CD14-positive monocyte (primary cell): ENCODE data around the gene CELSR1. TPM values are rescaled to one million over a fixed set of nuclear protein-coding genes. Genes with fewer than 3 reads are reported as not detected.

ENCODE experiments used
- DNase-seq, 3 donors: peaks; one replicate each; pipeline ENCODE4 v3.0.0-alpha.2; 2011 to 2022
- H2AFZ ChIP-seq: 2 replicates; pipeline ENCODE4 v1.6.0; 2012; ENCODE audit warnings: mild to moderate bottlenecking, low read depth, low read length, inconsistent platforms; ENCODE audit not compliant: insufficient read depth, poor library complexity, severe bottlenecking
- H3K27ac ChIP-seq, 2 donors: 1 replicate in 1 of 2; 2 replicates in 1 of 2; pipeline ENCODE4 v1.5.1; 2012 to 2013; ENCODE audit warnings: low read length in 2 of 2, control low read depth in 1 of 2, inconsistent platforms in 1 of 2, low read depth in 1 of 2, mild to moderate bottlenecking in 1 of 2
- H3K27me3 ChIP-seq, 2 donors: one replicate each; pipeline versions ENCODE4 v1.6.0 to v1.6.1; 2011 to 2013; ENCODE audit warnings: low read length in 2 of 2; ENCODE audit not compliant: control insufficient read depth in 2 of 2, insufficient read depth in 2 of 2
- H3K36me3 ChIP-seq, 2 donors: replicated peaks in 1 of 2; 1 replicate in 1 of 2; 2 replicates in 1 of 2; pipeline versions ENCODE4 v1.5.1 to v1.6.1; 2012 to 2013; ENCODE audit warnings: low read length in 2 of 2, control low read depth in 1 of 2, inconsistent platforms in 1 of 2, mild to moderate bottlenecking in 1 of 2; ENCODE audit not compliant: insufficient read depth in 2 of 2, control insufficient read depth in 1 of 2
- H3K4me1 ChIP-seq, 2 donors: 1 replicate in 1 of 2; 2 replicates in 1 of 2; pipeline versions ENCODE4 v1.5.1 to v1.6.1; 2012 to 2013; ENCODE audit warnings: low read length in 2 of 2, control low read depth in 1 of 2, inconsistent platforms in 1 of 2, mild to moderate bottlenecking in 1 of 2, moderate library complexity in 1 of 2; ENCODE audit not compliant: insufficient read depth in 2 of 2, control insufficient read depth in 1 of 2
- H3K4me2 ChIP-seq: replicated peaks from 2 replicates; pipeline ENCODE3; 2012; ENCODE audit warnings: low read length, moderate library complexity, mild to moderate bottlenecking; ENCODE audit not compliant: poor library complexity, severe bottlenecking; ENCODE audit errors: extremely low read depth
- H3K4me3 ChIP-seq, 3 experiments: fragments of 200-600 bp in 1 of 3; sonication (generic) in 1 of 3; replicated peaks in 1 of 3; 1 replicate in 2 of 3; 2 replicates in 1 of 3; pipeline ENCODE4 v1.5.1; 2011 to 2013; ENCODE audit warnings: low read length in 3 of 3, mild to moderate bottlenecking in 3 of 3, control low read depth in 2 of 3, low read depth in 2 of 3, inconsistent platforms in 1 of 3, moderate library complexity in 1 of 3
- H3K79me2 ChIP-seq: 2 replicates; pipeline ENCODE4 v1.6.0; 2012; ENCODE audit warnings: mild to moderate bottlenecking, control low read depth, inconsistent platforms, low read length, moderate library complexity; ENCODE audit not compliant: insufficient read depth
- H3K9ac ChIP-seq: 2 replicates; pipeline ENCODE4 v1.6.0; 2017; ENCODE audit warnings: low read length, mild to moderate bottlenecking; ENCODE audit not compliant: insufficient read depth, poor library complexity, severe bottlenecking
- H3K9me3 ChIP-seq, 2 donors: replicated peaks in 1 of 2; 1 replicate in 1 of 2; 2 replicates in 1 of 2; pipeline versions ENCODE4 v1.5.1 to v1.6.1; 2012 to 2013; ENCODE audit warnings: low read length in 2 of 2, control low read depth in 1 of 2; ENCODE audit not compliant: control insufficient read depth in 1 of 2, insufficient read depth in 1 of 2
- H4K20me1 ChIP-seq: 2 replicates; pipeline ENCODE4 v1.6.0; 2012; ENCODE audit warnings: mild to moderate bottlenecking, low read length, control low read depth, moderate library complexity; ENCODE audit not compliant: insufficient read depth
- H3K27ac Mint-ChIP-seq, 7 donors: one replicate each; pipeline ENCODE4 v1.8.0; 2020; ENCODE audit warnings: mild to moderate bottlenecking in 7 of 7, mixed read lengths in 7 of 7, moderate library complexity in 6 of 7, inconsistent platforms in 2 of 7
- H3K27me3 Mint-ChIP-seq, 3 donors: one replicate each; pipeline ENCODE4 v1.8.0; 2021 to 2022; ENCODE audit warnings: low read depth in 3 of 3, mild to moderate bottlenecking in 3 of 3, mixed read lengths in 3 of 3, moderate library complexity in 3 of 3, inconsistent platforms in 1 of 3
- H3K36me3 Mint-ChIP-seq, 2 donors: one replicate each; pipeline ENCODE4 v1.8.0; 2020; ENCODE audit warnings: mixed read lengths in 2 of 2, inconsistent platforms in 1 of 2, mild to moderate bottlenecking in 1 of 2
- H3K4me1 Mint-ChIP-seq: one replicate; pipeline ENCODE4 v1.8.0; 2020; ENCODE audit warnings: mild to moderate bottlenecking, mixed read lengths
- H3K4me3 Mint-ChIP-seq, 2 donors: one replicate each; pipeline ENCODE4 v1.8.0; 2020; ENCODE audit warnings: mild to moderate bottlenecking in 2 of 2, mixed read lengths in 2 of 2, moderate library complexity in 1 of 2
- H3K9me3 Mint-ChIP-seq, 7 donors: one replicate each; pipeline ENCODE4 v1.8.0; 2020 to 2022; ENCODE audit warnings: mixed read lengths in 7 of 7, mild to moderate bottlenecking in 6 of 7, moderate library complexity in 6 of 7, inconsistent platforms in 2 of 7
- CTCF ChIP-seq: fragments of 200-600 bp; IDR thresholded peaks from one replicate; pipeline ENCODE4 v1.8.0; 2022; ENCODE audit warnings: antibody characterized with exemption, mild to moderate bottlenecking
- WGBS: methylation state at CpG from one replicate; pipeline ENCODE4 v1.1.5; 2013; ENCODE audit warnings: missing lambda C conversion rate; ENCODE audit not compliant: insufficient coverage; 5-methylcytosine and 5-hydroxymethylcytosine counted together
- intact Hi-C, 2 donors: fragments of 100-400 bp; cut with micrococcal nuclease; formaldehyde crosslinking; loops; one replicate each; pipeline versions ENCODE4 v1.15.0 to v1.15.1; 2023
- polyA plus RNA-seq, 3 donors: library from polyadenylated mRNA; depleted of rRNA in 1 of 3; unstranded in 2 of 3; stranded (reverse) in 1 of 3; fragments of 300-500 nt in 2 of 3; fragments of >200 nt in 1 of 3; fragmentation: Illumina TruSeq in 2 of 3; gene quantifications; 1 replicate in 2 of 3; 2 replicates in 1 of 3; pipeline ENCODE4 v1.2.3, GENCODE V29; 2012 to 2021

The CELSR1 gene
- polyA plus RNA-seq, 3 donors: 0.16 TPM; not detected in 2

GRCh38 chr22:46456818-46457163 is 80.6 kb downstream of the CELSR1 start:
- Mint-ChIP-seq H3K27ac (no peak overlapping the region), H3K36me3 (no peaks in the 10 kb centered on the region), H3K4me3 (no peak overlapping the region), H3K9me3 (peaks cover 0 to 4% (median 0%) of the 10 kb centered on the region in 7 donors), H3K4me1 (no peaks in the 10 kb centered on the region), H3K27me3 (peaks cover 2 to 6% (median 5%) of the 10 kb centered on the region in 3 donors)
- H3K4me1 ChIP-seq: no peaks in the 10 kb centered on the region
- no peaks in the 10 kb centered on the region for H3K79me2 ChIP-seq
- WGBS: 94% methylated on average over 8 of the region's 12 CpGs
- no peak for TF ChIP-seq CTCF
- no peaks in the 10 kb centered on the region for H3K27me3 ChIP-seq
- H3K9me3 ChIP-seq: no peaks in the 10 kb centered on the region
- H3K4me3 ChIP-seq: no peak overlapping the region
- no peak overlapping the region for H3K9ac ChIP-seq
- no peak overlapping the region for H2AFZ ChIP-seq
- H3K27ac ChIP-seq: no peak overlapping the region
- H3K36me3 ChIP-seq: no peaks in the 10 kb centered on the region
- no peak for DNase-seq
- no peaks in the 10 kb centered on the region for H4K20me1 ChIP-seq
- intact Hi-C loops: no loop called here
- H3K4me2 ChIP-seq: no peak overlapping the region

DNA sequence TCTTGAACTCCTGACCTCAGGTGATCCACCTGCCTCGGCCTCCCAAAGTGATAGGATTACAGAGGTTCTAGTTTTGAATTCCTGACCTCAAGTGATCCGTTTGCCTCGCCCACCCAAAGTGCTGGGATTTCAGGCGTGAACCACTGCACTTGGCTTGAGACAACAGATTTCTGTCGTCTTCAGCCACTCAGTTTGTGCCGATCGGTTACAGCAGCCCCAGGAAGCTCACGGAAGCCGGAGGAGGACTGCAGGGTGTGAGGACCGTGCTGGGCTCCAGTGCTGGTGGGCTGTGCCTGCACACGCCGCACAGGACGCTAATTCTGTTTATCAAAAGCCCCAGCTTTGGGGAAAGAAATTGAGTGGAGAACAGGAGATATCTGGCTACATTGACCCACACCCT is 82.0 kb downstream of the CELSR1 start:
- Mint-ChIP-seq H3K4me3 (no peak overlapping the region), H3K27ac (no peak overlapping the region), H3K36me3 (no peaks in the 10 kb centered on the region), H3K4me1 (no peaks in the 10 kb centered on the region), H3K9me3 (peaks cover 0 to 4% (median 0%) of the 10 kb centered on the region in 7 donors), H3K27me3 (peaks cover 4 to 6% (median 5%) of the 10 kb centered on the region in 3 donors)
- no peaks in the 10 kb centered on the region for H3K36me3 ChIP-seq
- no peak overlapping the region for H2AFZ ChIP-seq
- 92% methylated on average over 9 of the region's 13 CpGs for WGBS
- H4K20me1 ChIP-seq: no peaks in the 10 kb centered on the region
- no peak overlapping the region for H3K4me2 ChIP-seq
- H3K4me3 ChIP-seq: no peak overlapping the region
- no peak overlapping the region for H3K9ac ChIP-seq
- H3K27ac ChIP-seq: no peak overlapping the region
- no peak for DNase-seq
- H3K9me3 ChIP-seq: no peaks in the 10 kb centered on the region
- intact Hi-C loops: no loop called here
- no peak for TF ChIP-seq CTCF
- H3K79me2 ChIP-seq: no peaks in the 10 kb centered on the region
- no peaks in the 10 kb centered on the region for H3K27me3 ChIP-seq
- H3K4me1 ChIP-seq: no peaks in the 10 kb centered on the region
